DMS 273 (cell line): Measurements from ENCODE around the gene ADI1.
"Not testable (repeated sequence)": the region's sequence is repeated elsewhere in the genome, so short reads cannot be mapped to it uniquely, and the experiment has no call there.

Experiments used
- DNase-seq: peaks from one replicate; lab custom pipeline; 2025; ENCODE audit not compliant: unreplicated experiment; lab: John Stamatoyannopoulos, UW

ADI1 gene

GRCh38 chr2:3464401-3465005, 54.8 kb downstream of the ADI1 start:
- DNase-seq: no peak

- DNase-seq: no peak
Measured at GRCh38 chr2:3463944-3464343, 55.4 kb downstream of the ADI1 start.

- no peak for DNase-seq
Measured at GRCh38 chr2:3463186-3463835, 56.0 kb downstream of the ADI1 start.

- DNase-seq: no peak
Measured at GRCh38 chr2:3462493-3463104, 56.7 kb downstream of the ADI1 start.

- DNase-seq: peak; percentile 82
Measured at GRCh38 chr2:3461801-3462492, 57.4 kb downstream of the ADI1 start.

GRCh38 chr2:3460831-3461800, 58.2 kb downstream of the ADI1 start:
- DNase-seq: peak; percentile 15

- no peak for DNase-seq
Measured at GRCh38 chr2:3460156-3460555, 59.2 kb downstream of the ADI1 start.

GRCh38 chr2:3459185-3460015, 59.9 kb downstream of the ADI1 start:
- peak; percentile 22 for DNase-seq

- peak; percentile 34 for DNase-seq
Measured at GRCh38 chr2:3458396-3459184, 60.7 kb downstream of the ADI1 start.

GRCh38 chr2:3457524-3458395, 61.6 kb downstream of the ADI1 start:
- no peak for DNase-seq

GRCh38 chr2:3456125-3456524, 63.2 kb downstream of the ADI1 start:
- DNase-seq: no peak

- no peak for DNase-seq
Measured at GRCh38 chr2:3454802-3455201, 64.5 kb downstream of the ADI1 start.

- DNase-seq: not testable (repeated sequence)
Measured at GRCh38 chr2:3454005-3454404, 65.3 kb downstream of the ADI1 start.

- DNase-seq: no peak
Measured at GRCh38 chr2:3453190-3453999, 65.9 kb downstream of the ADI1 start.

- no peak for DNase-seq
Measured at GRCh38 chr2:3451926-3452671, 67.2 kb downstream of the ADI1 start.

- DNase-seq: no peak
Measured at GRCh38 chr2:3451169-3451568, 68.2 kb downstream of the ADI1 start.
